Ectodermal cell (in vitro differentiated cells): ENCODE data around the gene ZNF416.

Experiments
- H3K27ac ChIP-seq: 2 replicates; pipeline ENCODE4 v1.7.0; 2013; ENCODE audit warnings: mild to moderate bottlenecking, low read depth, low read length; ENCODE audit not compliant: insufficient read depth, poor library complexity, severe bottlenecking
- H3K27me3 ChIP-seq: 2 replicates; pipeline ENCODE4 v1.7.0; 2013; ENCODE audit warnings: mild to moderate bottlenecking, low read length; ENCODE audit not compliant: insufficient read depth, control insufficient read depth, poor library complexity, severe bottlenecking
- H3K36me3 ChIP-seq: one replicate; pipeline ENCODE4 v1.7.0; 2013; ENCODE audit warnings: low read length; ENCODE audit not compliant: control insufficient read depth, insufficient read depth
- H3K4me1 ChIP-seq: one replicate; pipeline ENCODE4 v1.7.0; 2013; ENCODE audit warnings: low read length; ENCODE audit not compliant: control insufficient read depth, insufficient read depth
- H3K4me3 ChIP-seq: 2 replicates; pipeline ENCODE4 v1.7.0; 2013; ENCODE audit warnings: low read depth, low read length, control low read depth; ENCODE audit not compliant: insufficient read depth
- H3K9me3 ChIP-seq: 2 replicates; pipeline ENCODE4 v1.7.0; 2013; ENCODE audit warnings: mild to moderate bottlenecking, low read length, moderate library complexity; ENCODE audit not compliant: control insufficient read depth
- WGBS, 2 experiments: methylation state at CpG; one replicate each; pipeline ENCODE4 v1.1.7; 2013; ENCODE audit warnings: missing lambda C conversion rate in 2 of 2; 5-methylcytosine and 5-hydroxymethylcytosine counted together

Gene ZNF416

GRCh38 chr19:57587529-57587928, 8.8 kb upstream of the ZNF416 start:
- WGBS, 2 experiments: 95% methylated on average over 1 of the region's 1 CpG
- H3K36me3 ChIP-seq: peaks cover 55% of the 10 kb centered on the region
- no peaks in the 10 kb centered on the region for H3K27me3 ChIP-seq
- no peaks in the 10 kb centered on the region for H3K4me1 ChIP-seq
- H3K27ac ChIP-seq: no peak overlapping the region
- peaks cover 14% of the 10 kb centered on the region for H3K9me3 ChIP-seq
- H3K4me3 ChIP-seq: no peak overlapping the region

- Histone ChIP-seq H3K36me3 (peaks cover 21% of the 10 kb centered on the region), H3K4me3 (peak within 1 kb of the TSS; percentile 83), H3K4me1 (no peaks in the 10 kb centered on the region), H3K27ac (peak within 1 kb of the TSS; percentile 32), H3K9me3 (peaks cover 3% of the 10 kb centered on the region), H3K27me3 (no peaks in the 10 kb centered on the region)
- WGBS, 2 experiments: 5% methylated on average over 76 of the region's 76 CpGs
Measured at GRCh38 chr19:57583521-57584416, 5.1 kb upstream of the ZNF416 start, which contains the start of gene ZIK1. Gene ZIK1 (plus strand): TSS chr19:57584145. CDS start chr19:57584357, 212 bp downstream.

- Histone ChIP-seq H3K9me3 (peaks cover 3% of the 10 kb centered on the region), H3K27me3 (no peaks in the 10 kb centered on the region), H3K27ac (no peak overlapping the region), H3K4me1 (no peaks in the 10 kb centered on the region), H3K4me3 (peak overlapping the region; percentile 83), H3K36me3 (peaks cover 15% of the 10 kb centered on the region)
- 72 to 73% methylated on average over 21 of the region's 21 CpGs for WGBS, 2 experiments
Measured at GRCh38 chr19:57583104-57583520, 4.4 kb upstream of the ZNF416 start.

GRCh38 chr19:57576661-57577060, 2.0 kb downstream of the ZNF416 start:
- peaks cover 53% of the 10 kb centered on the region for H3K36me3 ChIP-seq
- no peak overlapping the region for H3K27ac ChIP-seq
- H3K4me1 ChIP-seq: no peaks in the 10 kb centered on the region
- H3K27me3 ChIP-seq: no peaks in the 10 kb centered on the region
- no peak overlapping the region for H3K4me3 ChIP-seq
- H3K9me3 ChIP-seq: peaks cover 2% of the 10 kb centered on the region

- Histone ChIP-seq H3K9me3 (peaks cover 2% of the 10 kb centered on the region), H3K4me3 (no peak overlapping the region), H3K4me1 (no peaks in the 10 kb centered on the region), H3K27me3 (no peaks in the 10 kb centered on the region), H3K36me3 (peaks cover 56% of the 10 kb centered on the region), H3K27ac (no peak overlapping the region)
- 99 to 100% methylated on average over 1 to 3 of the region's 3 CpGs for WGBS, 2 experiments
Measured at GRCh38 chr19:57572415-57572947, 6.2 kb downstream of the ZNF416 start.

- no peaks in the 10 kb centered on the region for H3K27me3 ChIP-seq
- no peak overlapping the region for H3K4me3 ChIP-seq
- no peaks in the 10 kb centered on the region for H3K4me1 ChIP-seq
- H3K27ac ChIP-seq: no peak overlapping the region
- H3K9me3 ChIP-seq: peaks cover 2% of the 10 kb centered on the region
- peaks cover 44% of the 10 kb centered on the region for H3K36me3 ChIP-seq
Measured at GRCh38 chr19:57570707-57571106, 8.0 kb downstream of the ZNF416 start.

DNA sequence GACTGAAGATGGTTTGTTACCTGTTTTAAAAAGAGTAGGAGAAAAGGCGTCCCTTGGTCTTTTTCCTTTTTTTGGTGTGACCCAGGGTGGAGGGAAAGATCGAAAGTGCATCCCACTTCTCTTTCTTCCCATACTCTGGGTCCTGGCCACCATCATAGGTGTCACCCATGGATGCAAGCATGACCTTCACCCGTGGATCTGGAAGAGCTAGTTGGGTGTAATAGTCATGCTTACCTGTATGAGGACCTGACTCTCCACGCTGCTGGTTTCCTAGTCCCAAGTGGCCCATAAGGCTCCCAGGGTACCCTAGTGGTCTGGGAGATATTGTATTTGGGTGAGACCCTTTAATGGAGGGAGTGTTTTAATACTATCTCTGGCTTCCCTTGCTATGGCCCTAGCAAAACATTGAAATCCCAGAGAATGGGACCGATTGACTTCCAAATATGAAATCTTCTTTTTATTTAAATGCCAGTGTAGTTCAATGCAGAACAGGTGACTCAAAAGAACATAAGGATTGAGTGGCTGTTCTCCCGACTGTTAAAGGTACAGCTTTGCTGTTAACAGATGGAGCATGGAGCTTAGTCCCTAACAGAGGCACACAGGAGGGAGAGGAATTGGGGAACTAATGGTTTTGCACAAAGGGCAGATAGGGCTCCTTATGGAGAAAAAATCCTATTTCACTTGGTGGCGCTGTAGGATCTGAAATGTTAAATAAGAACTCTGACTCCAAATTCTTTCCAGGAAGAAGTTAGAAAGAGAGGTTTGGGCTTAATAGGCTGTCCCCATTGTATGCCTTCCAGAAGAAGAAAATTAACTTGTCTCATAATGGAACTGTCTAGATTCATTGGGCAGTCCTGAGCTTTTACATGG, 12.1 kb downstream of the ZNF416 start:
- peaks cover 2% of the 10 kb centered on the region for H3K9me3 ChIP-seq
- no peak overlapping the region for H3K4me3 ChIP-seq
- no peaks in the 10 kb centered on the region for H3K4me1 ChIP-seq
- 66 to 70% methylated on average over 7 of the region's 7 CpGs for WGBS, 2 experiments
- no peak overlapping the region for H3K27ac ChIP-seq
- H3K27me3 ChIP-seq: no peaks in the 10 kb centered on the region
- H3K36me3 ChIP-seq: peaks cover 3% of the 10 kb centered on the region

DNA sequence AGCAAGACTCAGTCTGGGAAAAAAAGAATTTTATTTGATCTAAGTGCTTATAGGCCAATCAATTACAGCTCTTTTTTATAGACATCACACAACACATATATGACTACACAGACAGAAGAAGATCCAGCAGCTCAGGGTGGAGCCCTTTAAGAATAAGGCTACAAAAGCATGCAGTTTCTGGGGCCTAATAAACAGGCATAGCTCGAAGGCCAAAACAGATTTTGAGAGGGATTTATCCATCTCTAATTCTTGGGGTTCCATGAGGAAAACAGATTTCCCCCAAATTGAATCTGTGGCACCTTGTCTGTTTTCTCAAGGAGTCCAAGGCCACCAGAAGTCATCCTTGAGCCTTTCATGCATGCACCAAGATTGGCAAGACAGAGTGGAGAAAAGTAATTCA, 15.2 kb downstream of the ZNF416 start:
- 47 to 61% methylated on average over 1 of the region's 1 CpG for WGBS, 2 experiments
- Histone ChIP-seq H3K4me3 (no peak overlapping the region), H3K4me1 (no peaks in the 10 kb centered on the region), H3K36me3 (no peaks in the 10 kb centered on the region), H3K27ac (no peak overlapping the region), H3K27me3 (no peaks in the 10 kb centered on the region), H3K9me3 (peaks cover 5% of the 10 kb centered on the region)

- Histone ChIP-seq H3K27ac (no peak overlapping the region), H3K4me1 (no peaks in the 10 kb centered on the region), H3K27me3 (no peaks in the 10 kb centered on the region), H3K9me3 (peaks cover 3% of the 10 kb centered on the region), H3K36me3 (peaks cover 11% of the 10 kb centered on the region), H3K4me3 (peak overlapping the region; percentile 87)
- WGBS, 2 experiments: 88 to 91% methylated on average over 23 of the region's 23 CpGs
Measured at GRCh38 chr19:57560049-57560491, 18.6 kb downstream of the ZNF416 start.
